ENCODE data around the gene OGFR.

- TF ChIP-seq CTCF (IDR thresholded peaks at IDR 0.05) (no peak), POLR2A (IDR thresholded peaks at IDR 0.05) (no peak)
These were observed 12.5 kb downstream of the OGFR start, which contains the start of gene COL9A3 for GRCh38 chr20:62816884-62817873.
